Keratinocyte (primary cell): ENCODE data around the gene PLAU.

Experiments used
- CTCF ChIP-seq, 3 experiments: IDR thresholded peaks in 1 of 3; conservative IDR thresholded peaks in 1 of 3; optimal IDR thresholded peaks in 1 of 3; 2 replicates in 2 of 3; 3 replicates in 1 of 3; pipeline versions ENCODE3 to v1.5.1; 2011; ENCODE audit warnings: low read length in 3 of 3, mild to moderate bottlenecking in 3 of 3, moderate library complexity in 2 of 3, control low read depth in 1 of 3, inconsistent platforms in 1 of 3; ENCODE audit not compliant: insufficient read depth in 2 of 3; ENCODE audit errors: extremely low read depth in 1 of 3
- EZH2 ChIP-seq: IDR thresholded peaks from one replicate; pipeline ENCODE4 v1.6.1; 2012; ENCODE audit warnings: inconsistent platforms, mild to moderate bottlenecking, low read length, moderate library complexity

- TF ChIP-seq CTCF (optimal IDR thresholded peaks at IDR 0.05 in 1 of 3, IDR thresholded peaks at IDR 0.05 in 1 of 3, conservative IDR thresholded peaks at IDR 0.05 in 1 of 3; ENCODE audit: extremely low read depth in 1 of 3, insufficient read depth in 2 of 3, low read length in 3 of 3), result no peak
- TF ChIP-seq EZH2, result no peak
Observed at GRCh38 chr10:73893426-73893825, 17.5 kb upstream of the PLAU start.
